HG02678 (cell line): ENCODE measurements around the gene METRN.

Source experiments
- ATAC-seq: cut with Tn5 transposase; IDR thresholded peaks from one replicate; pipeline ENCODE4 v1.9.1; 2021; ENCODE audit warnings: mild to moderate bottlenecking, moderate library complexity; ENCODE audit not compliant: unreplicated experiment

Gene METRN

DNA sequence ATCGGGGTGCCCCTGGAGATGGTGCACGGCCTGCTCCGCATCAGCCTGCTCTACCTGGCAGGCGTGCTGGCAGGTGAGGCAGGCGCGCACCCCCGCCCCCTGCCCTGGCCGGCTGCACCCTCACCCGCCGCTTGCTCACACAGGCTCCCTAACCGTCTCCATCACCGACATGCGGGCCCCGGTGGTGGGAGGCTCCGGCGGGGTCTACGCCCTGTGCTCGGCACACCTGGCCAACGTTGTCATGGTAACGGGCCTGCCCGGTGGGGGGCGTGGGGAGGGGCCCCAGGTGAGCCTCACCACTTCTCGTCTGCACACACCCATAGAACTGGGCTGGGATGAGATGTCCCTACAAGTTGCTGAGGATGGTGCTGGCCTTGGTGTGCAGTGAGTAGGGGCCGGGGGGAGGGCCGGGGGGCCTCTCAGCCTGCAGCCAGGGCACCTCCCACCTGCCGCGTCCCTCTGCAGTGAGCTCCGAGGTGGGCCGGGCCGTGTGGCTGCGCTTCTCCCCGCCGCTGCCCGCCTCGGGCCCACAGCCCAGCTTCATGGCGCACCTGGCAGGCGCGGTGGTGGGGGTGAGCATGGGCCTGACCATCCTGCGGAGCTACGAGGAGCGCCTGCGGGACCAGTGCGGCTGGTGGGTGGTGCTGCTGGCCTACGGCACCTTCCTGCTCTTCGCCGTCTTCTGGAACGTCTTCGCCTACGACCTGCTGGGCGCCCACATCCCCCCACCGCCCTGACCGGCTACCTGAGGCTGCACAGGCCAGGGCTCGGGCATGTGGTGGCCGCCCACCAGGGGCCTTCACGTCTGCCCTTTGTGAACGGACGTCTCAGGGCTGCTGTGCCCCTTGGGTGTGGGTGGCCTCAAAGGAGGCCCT lies 37.4 kb upstream of the METRN start:
- no peak for ATAC-seq

DNA sequence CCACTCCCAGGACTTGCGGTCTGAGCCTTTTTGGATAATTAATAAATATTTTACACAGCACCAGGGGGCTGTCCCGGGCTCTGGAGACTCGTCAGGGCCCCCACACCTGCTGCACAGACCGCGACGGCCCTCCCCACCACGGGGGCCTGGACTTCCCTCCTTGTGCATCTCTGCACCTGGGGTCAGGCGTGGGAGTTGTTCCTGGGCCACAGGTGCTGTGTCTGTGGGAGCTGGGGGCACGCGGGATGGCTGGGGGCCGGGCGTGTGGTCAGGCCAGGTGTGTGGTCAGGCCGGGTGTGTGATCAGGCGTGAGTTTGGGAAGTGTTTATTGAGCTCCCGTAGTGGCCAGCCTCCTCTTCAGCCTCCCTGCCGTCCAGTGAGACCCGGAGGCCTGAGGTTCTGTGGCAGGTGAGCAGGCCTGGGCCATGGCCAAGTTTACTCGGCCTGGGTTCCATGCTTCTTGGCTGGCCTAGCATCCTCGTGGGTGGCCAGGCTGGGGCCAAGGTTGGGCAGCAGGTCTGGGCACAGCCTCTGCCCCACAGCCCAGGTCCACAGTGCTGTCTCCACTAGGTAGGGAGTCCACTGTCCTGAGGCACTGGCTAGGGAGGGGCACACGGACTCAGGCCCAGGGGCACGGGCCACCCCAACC lies 36.6 kb upstream of the METRN start:
- ATAC-seq = no peak

DNA sequence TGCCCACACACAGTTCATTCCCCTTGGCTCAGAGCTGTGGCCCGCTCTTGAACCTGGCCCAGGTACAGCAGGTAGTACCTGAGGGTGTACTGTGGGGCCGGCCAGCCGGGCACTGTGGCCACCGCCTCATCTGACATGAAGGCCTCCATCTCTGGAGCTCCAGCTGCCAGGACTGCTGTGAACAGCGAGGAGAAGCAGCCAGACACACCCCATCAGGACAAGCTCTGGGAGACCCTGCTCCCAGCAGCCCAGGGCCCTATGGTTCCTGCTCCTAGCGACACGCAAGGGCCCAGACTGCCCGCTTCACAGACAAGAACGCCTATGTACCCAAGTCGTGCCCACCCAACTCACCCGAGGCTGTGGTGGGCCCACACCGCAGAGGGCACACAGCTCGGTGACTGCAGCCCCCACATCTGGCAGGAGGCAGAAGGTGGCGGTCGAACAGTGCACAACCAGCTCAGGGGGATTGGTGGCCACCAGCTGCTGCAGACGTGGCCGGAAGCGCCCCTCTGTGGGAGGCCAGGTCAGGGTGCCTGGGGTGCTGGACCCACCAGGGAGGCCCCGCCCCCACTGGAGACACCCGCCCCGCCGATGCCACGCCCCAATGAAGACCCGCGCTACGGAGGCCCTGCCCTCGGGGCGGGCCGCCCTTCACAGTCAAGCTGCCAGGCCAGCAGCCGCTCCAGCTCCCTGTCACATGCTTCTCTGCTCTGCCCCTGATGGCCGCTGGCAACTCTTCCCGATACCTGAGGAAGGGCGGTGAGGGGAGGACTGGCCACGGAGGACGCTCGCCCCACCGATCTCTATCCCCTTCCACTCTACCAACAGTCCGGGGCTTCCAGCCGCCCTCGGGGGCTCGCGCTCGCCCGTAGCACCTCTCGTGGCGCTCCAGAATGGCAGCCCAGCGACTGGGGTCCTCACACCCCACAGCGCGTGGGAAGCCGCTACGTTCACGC lies 35.8 kb upstream of the METRN start:
- ATAC-seq = no peak

DNA sequence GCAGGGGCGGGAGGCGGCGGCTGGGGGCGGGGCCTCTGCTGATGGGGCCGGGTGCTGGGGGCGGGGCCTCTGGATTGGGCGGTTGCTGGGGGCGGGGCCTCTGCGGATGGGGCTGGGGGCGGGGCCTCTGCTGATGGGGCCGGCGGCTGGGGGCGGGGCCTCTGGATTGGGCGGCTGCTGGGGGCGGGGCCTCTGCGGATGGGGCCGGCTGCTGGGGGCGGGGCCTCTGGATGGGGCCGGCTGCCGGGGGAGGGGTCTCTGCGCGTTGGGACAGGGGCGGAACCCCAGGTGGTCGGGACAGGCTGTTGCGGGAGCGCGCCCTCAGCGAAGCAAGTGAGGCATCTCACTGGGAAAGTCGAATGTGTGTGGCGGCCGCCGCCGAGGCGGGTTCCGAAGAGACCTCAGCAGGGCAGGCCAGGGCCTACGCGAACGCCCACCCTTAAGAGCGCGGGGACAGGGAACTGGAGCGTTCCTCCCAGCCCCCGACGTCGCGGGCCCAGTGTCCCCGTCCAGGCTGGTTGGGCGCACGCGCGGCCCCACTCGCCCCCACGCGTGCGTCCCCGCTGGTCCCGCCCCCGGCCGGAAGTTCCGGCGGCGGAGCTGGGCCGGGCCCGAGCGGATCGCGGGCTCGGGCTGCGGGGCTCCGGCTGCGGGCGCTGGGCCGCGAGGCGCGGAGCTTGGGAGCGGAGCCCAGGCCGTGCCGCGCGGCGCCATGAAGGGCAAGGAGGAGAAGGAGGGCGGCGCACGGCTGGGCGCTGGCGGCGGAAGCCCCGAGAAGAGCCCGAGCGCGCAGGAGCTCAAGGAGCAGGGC lies 34.9 kb upstream of the METRN start, which contains the start of gene STUB1:
TSS of gene STUB1 (plus strand) at position 597 of the 811 bp plus-strand sequence. CDS start at position 713, 116 bp downstream.
- ATAC-seq = peak; percentile 43

DNA sequence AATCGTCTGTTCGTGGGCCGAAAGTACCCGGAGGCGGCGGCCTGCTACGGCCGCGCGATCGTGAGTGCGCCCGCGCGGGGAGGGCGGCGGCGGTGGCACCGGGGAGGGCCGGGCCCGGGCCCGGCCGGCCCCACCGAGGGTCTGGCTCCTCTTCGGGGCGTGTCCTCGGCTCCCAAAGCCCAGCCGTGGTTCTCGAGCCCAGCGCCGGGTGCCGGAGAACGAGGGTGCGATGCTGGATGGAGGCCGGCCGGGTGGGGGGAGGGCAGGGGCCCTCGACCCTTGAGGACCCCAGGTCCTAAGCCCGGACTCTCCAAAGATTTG lies 34.3 kb upstream of the METRN start:
- ATAC-seq = peak; percentile 2

DNA sequence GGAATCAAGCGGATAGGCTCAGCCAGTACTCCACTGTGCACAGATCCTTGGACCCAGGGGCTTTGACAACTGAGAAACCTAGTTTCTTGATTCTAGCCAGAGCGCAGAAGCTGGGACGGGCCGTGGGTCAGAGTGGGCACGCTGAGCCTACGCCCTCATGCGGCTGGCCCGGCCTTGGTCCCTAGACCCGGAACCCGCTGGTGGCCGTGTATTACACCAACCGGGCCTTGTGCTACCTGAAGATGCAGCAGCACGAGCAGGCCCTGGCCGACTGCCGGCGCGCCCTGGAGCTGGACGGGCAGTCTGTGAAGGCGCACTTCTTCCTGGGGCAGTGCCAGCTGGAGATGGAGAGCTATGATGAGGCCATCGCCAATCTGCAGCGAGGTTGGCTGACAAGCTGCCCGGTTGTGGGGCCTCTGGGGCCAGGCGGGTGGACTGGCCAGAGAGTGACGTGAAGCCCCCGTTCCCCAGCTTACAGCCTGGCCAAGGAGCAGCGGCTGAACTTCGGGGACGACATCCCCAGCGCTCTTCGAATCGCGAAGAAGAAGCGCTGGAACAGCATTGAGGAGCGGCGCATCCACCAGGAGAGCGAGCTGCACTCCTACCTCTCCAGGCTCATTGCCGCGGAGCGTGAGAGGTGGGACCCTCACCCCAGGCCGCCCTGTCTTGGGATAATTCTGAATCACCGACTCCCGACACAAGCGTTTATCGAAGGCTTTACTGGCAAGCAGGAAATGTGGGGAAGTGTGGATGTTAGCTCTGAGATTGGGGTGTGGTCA lies 33.8 kb upstream of the METRN start:
- ATAC-seq = no peak

DNA sequence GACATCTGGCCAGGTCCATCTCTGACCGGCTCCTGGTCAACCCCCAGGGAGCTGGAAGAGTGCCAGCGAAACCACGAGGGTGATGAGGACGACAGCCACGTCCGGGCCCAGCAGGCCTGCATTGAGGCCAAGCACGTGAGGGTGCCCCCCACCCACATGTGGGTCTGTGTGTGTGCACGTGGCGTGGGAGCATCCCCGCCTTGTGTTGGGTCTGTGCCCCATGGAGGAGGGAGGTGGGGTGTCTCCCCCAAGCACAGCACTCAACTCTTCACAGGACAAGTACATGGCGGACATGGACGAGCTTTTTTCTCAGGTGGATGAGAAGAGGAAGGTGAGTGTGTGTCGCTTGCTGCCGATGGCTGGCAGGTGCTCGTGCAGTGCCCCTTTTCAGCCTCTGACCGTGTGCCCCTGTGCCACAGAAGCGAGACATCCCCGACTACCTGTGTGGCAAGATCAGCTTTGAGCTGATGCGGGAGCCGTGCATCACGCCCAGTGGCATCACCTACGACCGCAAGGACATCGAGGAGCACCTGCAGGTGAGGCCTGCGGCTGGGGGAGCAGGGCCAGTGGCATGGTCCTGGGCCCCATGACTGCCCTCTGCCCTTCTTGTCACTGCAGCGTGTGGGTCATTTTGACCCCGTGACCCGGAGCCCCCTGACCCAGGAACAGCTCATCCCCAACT lies 33.0 kb upstream of the METRN start:
- ATAC-seq = no peak

DNA sequence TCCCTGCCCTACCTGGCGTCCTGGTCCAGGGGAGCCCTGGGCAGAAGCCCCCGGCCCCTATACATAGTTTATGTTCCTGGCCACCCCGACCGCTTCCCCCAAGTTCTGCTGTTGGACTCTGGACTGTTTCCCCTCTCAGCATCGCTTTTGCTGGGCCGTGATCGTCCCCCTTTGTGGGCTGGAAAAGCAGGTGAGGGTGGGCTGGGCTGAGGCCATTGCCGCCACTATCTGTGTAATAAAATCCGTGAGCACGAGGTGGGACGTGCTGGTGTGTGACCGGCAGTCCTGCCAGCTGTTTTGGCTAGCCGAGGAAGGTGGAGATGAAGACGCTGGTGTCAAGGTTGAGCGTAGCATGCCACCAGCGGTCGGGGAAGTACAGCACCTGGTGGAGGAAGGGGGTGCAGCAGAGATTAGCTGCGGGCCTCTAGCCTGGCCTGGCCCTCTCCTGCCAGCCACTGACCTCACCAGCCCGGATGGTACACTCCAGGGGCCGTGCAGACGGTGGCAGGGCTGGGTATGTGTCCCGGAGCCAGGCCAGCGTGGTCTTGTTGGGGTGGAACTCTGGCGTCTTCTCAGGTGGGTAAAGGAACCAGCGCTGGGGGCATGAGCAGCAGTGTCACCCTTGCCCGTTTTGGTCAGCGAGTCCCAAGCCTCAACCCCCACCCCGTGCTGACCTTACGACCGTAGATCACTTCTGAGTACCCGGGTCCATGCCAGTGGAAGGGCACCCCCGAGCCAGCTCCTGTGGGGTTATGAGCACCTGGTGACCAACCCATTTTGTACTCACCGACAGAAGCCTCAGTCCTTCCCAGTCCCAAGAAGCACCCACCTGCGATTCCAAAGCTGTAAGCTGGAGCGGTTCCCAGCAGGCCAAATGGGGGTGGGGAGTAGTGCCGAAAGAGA lies 32.2 kb upstream of the METRN start:
- ATAC-seq = no peak

DNA sequence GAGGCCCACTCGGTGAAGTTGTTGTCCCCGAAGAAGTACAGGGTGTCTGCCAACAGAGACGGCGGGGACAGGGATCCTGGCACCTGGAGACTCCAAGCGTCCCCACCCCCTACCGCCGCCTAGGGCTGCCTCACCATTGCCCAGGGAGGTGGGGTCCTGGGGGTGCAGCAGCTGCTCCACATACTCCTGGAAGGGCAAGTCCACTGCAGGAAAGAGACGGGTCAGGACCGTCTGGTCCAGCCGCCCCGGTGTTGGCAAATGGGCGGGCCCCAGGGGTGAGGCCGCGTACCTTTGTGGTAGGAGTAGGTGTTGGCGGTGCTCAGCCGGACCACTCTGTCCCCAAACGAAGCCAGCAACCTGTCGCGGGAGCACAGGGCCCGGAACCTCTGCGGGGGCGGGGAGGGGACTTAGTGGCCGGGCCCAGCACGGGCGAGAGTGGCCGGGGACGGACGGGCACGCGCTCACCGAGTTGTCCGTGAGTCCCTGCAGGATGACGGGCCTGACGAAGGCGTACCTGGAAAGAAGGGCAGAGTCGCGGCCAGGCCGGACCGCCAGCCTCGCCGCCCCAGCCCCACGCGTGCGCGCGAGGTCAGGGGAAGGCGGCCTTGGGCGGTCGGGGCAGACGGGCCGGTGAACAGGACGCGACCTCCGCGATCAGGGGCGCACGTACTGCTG lies 31.4 kb upstream of the METRN start:
- no peak for ATAC-seq

DNA sequence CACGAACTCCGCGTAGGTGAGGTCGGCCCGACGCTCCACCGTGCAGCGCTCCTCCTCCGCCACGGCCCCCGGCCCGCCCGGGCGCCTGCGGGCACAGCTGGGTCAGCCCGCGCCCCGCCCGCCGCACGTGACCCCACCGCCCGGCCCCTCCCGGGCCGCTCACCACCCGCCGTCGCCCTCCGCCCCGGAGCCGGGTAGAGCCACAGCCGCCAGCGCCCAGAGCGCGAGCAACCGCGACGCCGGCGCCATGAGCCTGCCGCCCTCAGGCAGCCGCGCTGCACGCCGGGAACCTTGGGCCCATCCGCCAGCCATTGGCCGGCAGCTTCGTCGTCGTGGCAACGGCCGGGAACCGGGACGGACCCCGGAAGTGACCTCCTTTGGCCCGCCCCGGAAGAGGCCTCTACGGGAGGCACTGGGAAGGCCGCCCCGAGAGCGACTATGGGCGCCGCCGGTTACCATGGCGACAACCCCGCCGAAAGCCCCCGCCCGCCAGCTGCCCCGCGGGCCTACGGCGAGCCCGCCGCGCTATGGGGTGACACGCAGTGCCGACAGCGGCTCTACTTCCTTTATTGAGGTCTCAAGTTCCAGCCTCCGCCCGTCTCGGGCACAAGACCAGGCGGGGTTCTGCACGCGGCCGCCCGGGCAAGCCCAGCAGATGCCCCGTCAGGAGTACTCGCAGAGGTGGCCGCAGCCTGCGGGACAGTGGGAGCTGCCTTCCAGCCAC lies 30.7 kb upstream of the METRN start, which contains the start of gene JMJD8:
TSS of gene JMJD8 (minus strand) at position 264 of the 724 bp plus-strand sequence. CDS start at position 249, 15 bp downstream.
- peak; percentile 64 for ATAC-seq

DNA sequence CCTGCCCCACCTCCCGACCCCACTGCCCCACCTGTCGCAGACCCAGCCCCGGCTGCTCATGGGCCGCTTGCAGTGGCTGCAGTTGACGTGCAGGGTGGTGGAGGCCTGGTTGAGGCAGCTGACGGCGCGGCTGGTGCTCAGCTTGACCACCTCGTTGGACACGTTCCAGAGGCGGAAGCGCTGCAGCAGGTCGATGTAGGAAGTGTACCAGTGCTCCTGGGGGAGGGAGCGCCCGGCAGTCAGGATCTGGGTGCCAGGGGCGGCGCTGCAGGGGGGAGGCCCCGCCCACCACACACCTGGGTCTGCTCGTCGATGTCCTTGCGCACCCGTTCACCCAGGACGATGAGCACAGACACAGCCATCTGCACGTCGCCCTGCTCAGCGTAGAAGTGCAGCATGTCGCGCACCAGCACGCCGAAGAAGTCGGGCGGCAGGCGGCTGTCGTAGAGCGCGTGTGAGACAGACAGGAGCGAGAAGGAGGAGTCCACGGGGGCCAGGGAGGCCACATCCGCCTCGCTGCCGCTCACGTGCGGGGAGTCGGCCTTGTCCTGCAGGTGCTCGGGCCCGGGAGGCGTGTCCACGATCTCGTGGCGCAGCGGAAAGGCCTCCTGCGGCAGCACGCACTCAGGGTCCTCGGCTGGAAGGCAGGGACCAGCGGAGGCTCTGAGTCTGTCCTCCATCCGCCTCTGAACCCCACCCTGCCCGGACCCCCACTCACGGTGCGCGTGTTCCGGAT lies 29.8 kb upstream of the METRN start:
- no peak for ATAC-seq

DNA sequence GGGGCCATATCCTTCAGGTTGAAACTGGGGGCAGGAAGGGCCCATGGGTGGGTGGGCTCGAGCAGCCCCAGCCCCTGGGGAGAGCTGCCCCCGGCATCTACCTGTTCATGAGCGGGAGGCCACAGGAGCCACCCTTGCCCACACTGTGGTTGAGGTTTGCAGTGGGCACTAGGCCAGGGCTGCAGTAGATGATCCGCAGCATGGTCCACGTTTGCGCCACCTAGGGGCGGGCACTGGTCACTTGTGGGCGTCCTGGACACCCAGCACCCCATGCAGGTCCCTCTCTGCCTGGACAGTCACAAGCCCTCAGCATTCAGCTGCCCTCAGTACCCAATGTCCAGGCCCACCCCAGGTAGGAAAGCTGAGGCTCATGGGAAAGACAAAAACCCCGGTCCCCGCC lies 29.0 kb upstream of the METRN start:
- no peak for ATAC-seq

DNA sequence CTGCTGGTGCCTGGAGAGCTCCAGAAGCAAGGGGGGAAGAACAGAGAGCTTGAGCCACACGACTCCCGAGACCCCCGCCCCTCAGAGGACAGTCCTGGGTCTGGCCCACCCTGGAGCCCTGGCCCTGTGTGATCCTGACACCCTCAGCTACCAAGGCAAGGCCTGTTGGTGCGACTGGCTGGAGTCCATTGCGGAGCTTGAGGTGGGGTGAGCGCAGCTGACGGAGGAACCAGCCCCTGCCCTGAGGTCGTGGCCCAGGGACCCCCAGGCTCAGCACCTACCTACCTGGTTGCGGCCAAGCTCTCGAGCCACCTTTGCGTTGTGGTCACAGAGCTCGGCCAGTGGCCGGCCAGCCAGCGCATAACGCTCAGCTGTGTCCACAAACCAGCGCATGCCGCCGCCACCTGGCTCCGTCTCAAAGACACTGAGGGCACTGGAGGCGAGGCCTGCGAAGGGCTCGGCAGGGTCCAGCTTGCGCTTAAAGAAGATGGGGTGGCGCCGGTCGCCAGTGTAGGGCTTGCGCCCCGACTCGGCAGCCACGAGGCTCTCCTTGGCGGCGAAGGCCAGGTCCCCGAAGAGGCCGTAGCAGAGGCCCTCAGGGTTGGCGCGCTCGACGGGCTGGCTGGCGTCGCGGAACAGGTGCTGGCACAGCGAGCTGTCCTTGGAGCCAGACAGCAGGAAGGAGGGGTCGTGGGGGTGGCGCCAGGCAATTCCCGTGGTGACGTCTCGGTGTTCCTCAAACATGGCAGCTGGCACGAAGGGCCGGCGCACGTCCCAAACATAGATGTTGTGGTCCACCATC lies 28.3 kb upstream of the METRN start:
- no peak for ATAC-seq

DNA sequence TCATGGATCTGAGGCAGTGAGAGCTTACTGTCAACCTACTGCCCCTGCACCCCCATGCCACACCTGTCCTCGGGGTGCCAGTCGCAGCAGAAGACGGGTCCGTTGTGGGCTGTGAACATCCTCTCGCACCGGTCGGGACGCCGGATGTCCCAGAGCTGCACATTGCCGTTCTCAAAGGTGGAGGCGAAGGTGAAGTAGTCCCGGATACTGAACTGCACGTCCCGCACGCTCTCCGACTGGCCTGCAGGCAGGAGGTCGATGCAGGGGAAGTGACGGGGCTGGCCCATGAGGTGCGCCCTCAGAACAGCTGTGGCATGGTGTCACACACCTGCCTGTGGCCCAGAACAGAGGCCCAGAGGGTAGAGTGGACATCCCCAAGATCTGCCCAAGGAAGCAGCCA lies 27.4 kb upstream of the METRN start:
- no peak for ATAC-seq

DNA sequence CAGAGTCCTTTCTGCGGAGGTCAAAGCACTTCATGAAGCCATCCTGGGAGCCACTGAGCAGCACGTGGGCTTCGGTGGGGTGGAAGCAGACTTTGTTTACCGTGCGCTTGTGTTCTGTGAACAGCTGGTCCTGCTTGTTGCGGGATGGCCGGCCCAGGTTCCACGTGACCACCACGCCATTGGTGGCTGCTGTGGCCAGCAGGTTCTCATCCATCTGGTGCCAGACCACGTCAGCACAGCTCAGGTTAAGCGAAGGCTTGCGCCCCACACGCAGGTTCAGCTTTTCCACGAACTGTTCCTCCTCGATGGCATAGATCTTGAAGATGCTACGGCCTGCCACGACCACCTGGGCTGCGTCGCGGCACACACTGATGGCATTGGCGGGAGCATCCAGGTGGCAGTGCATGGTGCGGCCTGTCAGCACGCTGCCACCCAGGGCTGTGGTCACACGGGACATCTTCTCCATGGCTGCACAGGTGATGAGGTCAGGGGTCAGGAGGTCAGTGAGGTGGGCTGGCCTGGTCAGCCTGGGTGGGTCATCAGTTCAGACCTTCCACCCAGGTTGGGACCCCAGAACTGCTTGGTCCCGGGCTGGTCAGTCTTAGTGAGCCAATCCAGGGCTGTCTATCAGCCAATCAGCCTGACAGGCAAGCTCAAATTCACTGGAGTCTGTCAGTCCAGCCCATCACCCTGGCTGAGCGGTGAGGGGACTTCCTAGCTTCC lies 25.6 kb upstream of the METRN start:
- ATAC-seq = no peak
